ENCODE results near the gene SUCNR1.
"Not testable (repeated sequence)": the region's sequence is repeated elsewhere in the genome, so short reads cannot be mapped to it uniquely, and the experiment has no call there.

SUCNR1 gene

GRCh38 chr3:151898121-151898520 is 24.7 kb downstream of the SUCNR1 start:
- H3K27ac ChIP-seq (ENCODE audit: low read length, poor library complexity, severe bottlenecking); H3K4me3 ChIP-seq (ENCODE audit: insufficient read depth in 1 of 2, low read depth in 1 of 2, low read length in 2 of 2); H4K91ac ChIP-seq (ENCODE audit: low read length); H2BK12ac ChIP-seq (ENCODE audit: low read length in 2 of 2); H3K18ac ChIP-seq (ENCODE audit: low read depth in 1 of 2, low read length in 2 of 2); H3K36me3 ChIP-seq (ENCODE audit: control insufficient read depth in 1 of 2, insufficient read depth in 2 of 2, low read depth in 1 of 2, low read length in 2 of 2); H3K79me1 ChIP-seq (replicated peaks; ENCODE audit: low read length, poor library complexity, severe bottlenecking); H3K4me1 ChIP-seq (ENCODE audit: control insufficient read depth, insufficient read depth, low read depth, low read length); H2BK5ac ChIP-seq (ENCODE audit: low read depth, low read length, poor library complexity, severe bottlenecking); H3K4me2 ChIP-seq (ENCODE audit: low read length, poor library complexity, severe bottlenecking); H2BK120ac ChIP-seq (ENCODE audit: low read depth, low read length); H2AK5ac ChIP-seq (ENCODE audit: low read length, severe bottlenecking); H3K27me3 ChIP-seq (ENCODE audit: control insufficient read depth in 1 of 2, insufficient read depth in 1 of 2, low read length in 2 of 2); H3K9me3 ChIP-seq (ENCODE audit: control insufficient read depth, low read length); H3K9ac ChIP-seq (ENCODE audit: low read length); DNase-seq; H3K23ac ChIP-seq (ENCODE audit: low read length in 2 of 2); H3K4ac ChIP-seq (ENCODE audit: low read depth in 1 of 2, low read length in 2 of 2); H4K8ac ChIP-seq (ENCODE audit: low read length); H2BK15ac ChIP-seq (ENCODE audit: low read depth, poor library complexity, severe bottlenecking); H3K14ac ChIP-seq (ENCODE audit: low read length in 2 of 2); H2AFZ ChIP-seq (ENCODE audit: low read depth, low read length): not testable (repeated sequence)
- no CpG with 5 or more reads among the region's 1 CpG for WGBS

GRCh38 chr3:151898564-151899261 is 25.3 kb downstream of the SUCNR1 start:
- H3K4me2 ChIP-seq (ENCODE audit: low read length, poor library complexity, severe bottlenecking); H3K23ac ChIP-seq (ENCODE audit: low read length in 2 of 2); H2AK5ac ChIP-seq (ENCODE audit: low read length, severe bottlenecking); H3K36me3 ChIP-seq (ENCODE audit: control insufficient read depth in 1 of 2, insufficient read depth in 2 of 2, low read depth in 1 of 2, low read length in 2 of 2); H2BK15ac ChIP-seq (ENCODE audit: low read depth, poor library complexity, severe bottlenecking); H3K27me3 ChIP-seq (ENCODE audit: control insufficient read depth in 1 of 2, insufficient read depth in 1 of 2, low read length in 2 of 2); H2AFZ ChIP-seq (ENCODE audit: low read depth, low read length); H3K27ac ChIP-seq (ENCODE audit: low read length, poor library complexity, severe bottlenecking); H3K9me3 ChIP-seq (ENCODE audit: control insufficient read depth, low read length); H4K91ac ChIP-seq (ENCODE audit: low read length); H2BK120ac ChIP-seq (ENCODE audit: low read depth, low read length); H3K4me3 ChIP-seq (ENCODE audit: insufficient read depth in 1 of 2, low read depth in 1 of 2, low read length in 2 of 2); H3K79me1 ChIP-seq (replicated peaks; ENCODE audit: low read length, poor library complexity, severe bottlenecking); H3K4me1 ChIP-seq (ENCODE audit: control insufficient read depth, insufficient read depth, low read depth, low read length); H3K9ac ChIP-seq (ENCODE audit: low read length); DNase-seq; H2BK5ac ChIP-seq (ENCODE audit: low read depth, low read length, poor library complexity, severe bottlenecking): not testable (repeated sequence)
- peak overlapping the region in 1 of 2 experiments; percentile 75 for H3K4ac ChIP-seq (ENCODE audit: low read depth in 1 of 2, low read length in 2 of 2)
- peak overlapping the region; percentile 80 to 84 for H3K18ac ChIP-seq (ENCODE audit: low read depth in 1 of 2, low read length in 2 of 2)
- H4K8ac ChIP-seq (ENCODE audit: low read length), result peak overlapping the region; percentile 16
- WGBS, result 73% methylated on average over 3 of the region's 3 CpGs
- H3K14ac ChIP-seq (ENCODE audit: low read length in 2 of 2), result peak overlapping the region in 1 of 2 experiments; percentile 90
- peak overlapping the region; percentile 29 to 70 for H2BK12ac ChIP-seq (ENCODE audit: low read length in 2 of 2)

DNA sequence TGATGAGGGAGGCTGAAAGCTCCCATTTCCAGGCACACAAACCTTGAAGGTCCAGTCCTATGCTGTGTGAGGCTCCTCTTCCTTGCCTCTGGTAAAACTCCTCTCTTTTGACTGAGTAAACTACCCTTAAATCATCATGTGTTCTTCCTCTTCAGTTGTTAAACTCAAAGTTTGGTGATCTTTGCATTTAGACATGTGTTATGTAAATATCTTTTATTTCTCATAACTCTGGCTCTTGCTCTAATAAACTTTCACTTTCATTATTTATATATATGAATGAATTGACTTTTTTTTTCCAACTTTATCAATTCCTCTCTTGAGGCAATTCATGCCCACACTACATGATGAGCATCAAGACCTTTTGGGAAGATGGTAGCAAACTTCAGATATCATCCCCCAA is 26.6 kb downstream of the SUCNR1 start:
- H3K79me1 ChIP-seq (replicated peaks; ENCODE audit: low read length, poor library complexity, severe bottlenecking), result no peaks in the 10 kb centered on the region
- no peaks in the 10 kb centered on the region for H3K27me3 ChIP-seq (ENCODE audit: control insufficient read depth in 1 of 2, insufficient read depth in 1 of 2, low read length in 2 of 2)
- no peaks in the 10 kb centered on the region for H3K9me3 ChIP-seq (ENCODE audit: control insufficient read depth, low read length)
- H3K9ac ChIP-seq (ENCODE audit: low read length), result no peak overlapping the region
- H2AFZ ChIP-seq (ENCODE audit: low read depth, low read length), result no peak overlapping the region
- no peak overlapping the region for H2BK5ac ChIP-seq (ENCODE audit: low read depth, low read length, poor library complexity, severe bottlenecking)
- H3K4me3 ChIP-seq (ENCODE audit: insufficient read depth in 1 of 2, low read depth in 1 of 2, low read length in 2 of 2), result no peak overlapping the region
- peak overlapping the region; percentile 90 for H4K91ac ChIP-seq (ENCODE audit: low read length)
- H3K14ac ChIP-seq (ENCODE audit: low read length in 2 of 2), result no peak overlapping the region
- peak overlapping the region; percentile 95 for H4K8ac ChIP-seq (ENCODE audit: low read length)
- H2AK5ac ChIP-seq (ENCODE audit: low read length, severe bottlenecking), result no peak overlapping the region
- H3K4me2 ChIP-seq (ENCODE audit: low read length, poor library complexity, severe bottlenecking), result no peak overlapping the region
- peak overlapping the region; percentile 84 to 97 for H3K18ac ChIP-seq (ENCODE audit: low read depth in 1 of 2, low read length in 2 of 2)
- peak; percentile 49 for DNase-seq
- H3K36me3 ChIP-seq (ENCODE audit: control insufficient read depth in 1 of 2, insufficient read depth in 2 of 2, low read depth in 1 of 2, low read length in 2 of 2), result no peaks in the 10 kb centered on the region
- peak overlapping the region; percentile 71 to 95 for H3K4ac ChIP-seq (ENCODE audit: low read depth in 1 of 2, low read length in 2 of 2)
- H2BK15ac ChIP-seq (ENCODE audit: low read depth, poor library complexity, severe bottlenecking), result peak overlapping the region; percentile 67
- H2BK12ac ChIP-seq (ENCODE audit: low read length in 2 of 2), result peak overlapping the region; percentile 92 to 98
- H3K23ac ChIP-seq (ENCODE audit: low read length in 2 of 2), result peak overlapping the region in 1 of 2 experiments; percentile 83
- peaks cover 1% of the 10 kb centered on the region for H3K4me1 ChIP-seq (ENCODE audit: control insufficient read depth, insufficient read depth, low read depth, low read length)
- peak overlapping the region; percentile 83 for H2BK120ac ChIP-seq (ENCODE audit: low read depth, low read length)
- no peak overlapping the region for H3K27ac ChIP-seq (ENCODE audit: low read length, poor library complexity, severe bottlenecking)

- Histone ChIP-seq H2BK120ac (ENCODE audit: low read depth, low read length) (no peak overlapping the region), H3K27me3 (ENCODE audit: control insufficient read depth in 1 of 2, insufficient read depth in 1 of 2, low read length in 2 of 2) (no peaks in the 10 kb centered on the region), H3K18ac (ENCODE audit: low read depth in 1 of 2, low read length in 2 of 2) (no peak overlapping the region), H3K4me2 (ENCODE audit: low read length, poor library complexity, severe bottlenecking) (no peak overlapping the region), H3K23ac (ENCODE audit: low read length in 2 of 2) (no peak overlapping the region), H2BK5ac (ENCODE audit: low read depth, low read length, poor library complexity, severe bottlenecking) (no peak overlapping the region), H4K91ac (ENCODE audit: low read length) (no peak overlapping the region), H2BK15ac (ENCODE audit: low read depth, poor library complexity, severe bottlenecking) (no peak overlapping the region), H3K9me3 (ENCODE audit: control insufficient read depth, low read length) (no peaks in the 10 kb centered on the region), H3K9ac (ENCODE audit: low read length) (no peak overlapping the region), H3K4me1 (ENCODE audit: control insufficient read depth, insufficient read depth, low read depth, low read length) (peaks cover 1% of the 10 kb centered on the region), H2BK12ac (ENCODE audit: low read length in 2 of 2) (no peak overlapping the region), H3K36me3 (ENCODE audit: control insufficient read depth in 1 of 2, insufficient read depth in 2 of 2, low read depth in 1 of 2, low read length in 2 of 2) (no peaks in the 10 kb centered on the region), H3K4me3 (ENCODE audit: insufficient read depth in 1 of 2, low read depth in 1 of 2, low read length in 2 of 2) (no peak overlapping the region), H3K27ac (ENCODE audit: low read length, poor library complexity, severe bottlenecking) (no peak overlapping the region), H2AK5ac (ENCODE audit: low read length, severe bottlenecking) (no peak overlapping the region), H3K14ac (ENCODE audit: low read length in 2 of 2) (no peak overlapping the region), H3K4ac (ENCODE audit: low read depth in 1 of 2, low read length in 2 of 2) (no peak overlapping the region), H4K8ac (ENCODE audit: low read length) (no peak overlapping the region), H2AFZ (ENCODE audit: low read depth, low read length) (no peak overlapping the region), H3K79me1 (replicated peaks; ENCODE audit: low read length, poor library complexity, severe bottlenecking) (no peaks in the 10 kb centered on the region)
- peak; percentile 89 for DNase-seq
- WGBS, result no CpG with 5 or more reads among the region's 2 CpGs
Observed at GRCh38 chr3:151900460-151900859, 27.0 kb downstream of the SUCNR1 start.

All from mesenchymal stem cell (in vitro differentiated cells and primary cell).